HL-60 (cell line): Measurements from ENCODE around the gene LRBA.

Source experiments
- POLR2AphosphoS5 ChIP-seq: IDR thresholded peaks from 2 replicates; pipeline ENCODE4 v1.6.1; 2012; ENCODE audit warnings: low read depth
- TF ChIP-seq, protein P1 (sequence below): IDR thresholded peaks from one replicate; pipeline ENCODE4 v1.5.1; 2011; ENCODE audit warnings: low read length, control low read depth, inconsistent platforms; ENCODE audit not compliant: insufficient read depth

DNA sequence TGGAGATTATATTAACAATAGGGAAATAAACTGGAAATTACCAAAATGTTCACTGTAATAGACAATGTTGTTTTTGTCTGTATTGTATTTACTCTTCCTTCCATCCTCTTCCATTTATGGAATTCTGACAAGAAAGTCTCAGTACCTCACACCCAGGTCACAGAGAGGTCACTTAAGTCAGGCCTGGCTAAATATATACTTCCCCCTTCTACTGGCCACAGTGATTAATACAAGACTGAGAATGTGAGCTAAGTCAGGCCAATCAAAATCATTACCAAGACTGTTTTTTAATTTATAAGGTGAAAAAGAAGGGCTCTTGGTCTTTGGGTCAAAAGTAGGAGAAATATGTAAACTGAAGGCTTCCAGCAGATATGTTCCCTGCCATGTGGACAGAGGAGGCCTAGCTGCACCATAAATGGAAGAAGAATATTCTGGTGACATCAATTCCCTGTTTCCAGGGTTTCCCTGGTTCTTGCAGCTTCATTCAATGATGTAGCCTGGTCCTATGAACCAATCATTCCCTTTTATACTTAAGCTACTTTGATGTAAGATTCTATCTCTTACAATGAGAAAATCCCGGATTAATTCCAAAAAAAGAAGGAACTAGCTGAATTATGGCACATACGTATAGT, 64.3 kb downstream of the LRBA start:
- TF ChIP-seq, protein P1, sequence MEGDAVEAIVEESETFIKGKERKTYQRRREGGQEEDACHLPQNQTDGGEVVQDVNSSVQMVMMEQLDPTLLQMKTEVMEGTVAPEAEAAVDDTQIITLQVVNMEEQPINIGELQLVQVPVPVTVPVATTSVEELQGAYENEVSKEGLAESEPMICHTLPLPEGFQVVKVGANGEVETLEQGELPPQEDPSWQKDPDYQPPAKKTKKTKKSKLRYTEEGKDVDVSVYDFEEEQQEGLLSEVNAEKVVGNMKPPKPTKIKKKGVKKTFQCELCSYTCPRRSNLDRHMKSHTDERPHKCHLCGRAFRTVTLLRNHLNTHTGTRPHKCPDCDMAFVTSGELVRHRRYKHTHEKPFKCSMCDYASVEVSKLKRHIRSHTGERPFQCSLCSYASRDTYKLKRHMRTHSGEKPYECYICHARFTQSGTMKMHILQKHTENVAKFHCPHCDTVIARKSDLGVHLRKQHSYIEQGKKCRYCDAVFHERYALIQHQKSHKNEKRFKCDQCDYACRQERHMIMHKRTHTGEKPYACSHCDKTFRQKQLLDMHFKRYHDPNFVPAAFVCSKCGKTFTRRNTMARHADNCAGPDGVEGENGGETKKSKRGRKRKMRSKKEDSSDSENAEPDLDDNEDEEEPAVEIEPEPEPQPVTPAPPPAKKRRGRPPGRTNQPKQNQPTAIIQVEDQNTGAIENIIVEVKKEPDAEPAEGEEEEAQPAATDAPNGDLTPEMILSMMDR: no peak
- TF ChIP-seq POLR2AphosphoS5: no peak
